HEK293T (cell line): ENCODE results near the gene EIF3D.

Source experiments
- ARNT ChIP-seq: fragments of 450-650 bp; IDR thresholded peaks from 2 replicates; pipeline ENCODE4 v1.6.1; 2017; ENCODE audit warnings: mild to moderate bottlenecking
- ELF4 ChIP-seq: fragments of 450-650 bp; IDR thresholded peaks from 2 replicates; pipeline ENCODE4 v1.6.1; 2017; ENCODE audit warnings: antibody characterized with exemption
- FOXA1 ChIP-seq: fragments of 450-650 bp; IDR thresholded peaks from 2 replicates; pipeline ENCODE4 v1.6.1; 2016; ENCODE audit warnings: mild to moderate bottlenecking
- FOXM1 ChIP-seq: fragments of 450-650 bp; IDR thresholded peaks from 2 replicates; pipeline ENCODE4 v1.6.1; 2017; ENCODE audit warnings: mild to moderate bottlenecking, borderline replicate concordance
- L3MBTL2 ChIP-seq: fragments of 450-650 bp; conservative IDR thresholded peaks from 2 replicates; pipeline ENCODE4 v1.6.1; 2016; ENCODE audit warnings: mild to moderate bottlenecking
- SP1 ChIP-seq: fragments of 450-650 bp; IDR thresholded peaks from 2 replicates; pipeline ENCODE4 v1.6.1; 2017
- ZNF384 ChIP-seq: fragments of 450-650 bp; IDR thresholded peaks from 2 replicates; pipeline ENCODE4 v1.6.1; 2016

GRCh38 chr22:36514766-36515165, 14.2 kb downstream of the EIF3D start:
- no peak for TF ChIP-seq ARNT
- TF ChIP-seq FOXM1 = no peak
- TF ChIP-seq FOXA1 = no peak
- no peak for TF ChIP-seq L3MBTL2
- TF ChIP-seq ELF4 = no peak
- TF ChIP-seq SP1 = no peak
- no peak for TF ChIP-seq ZNF384
